Raji (cell line): Measurements from ENCODE around the gene CYB5R2.

Experiments
- POLR2A ChIP-seq: IDR thresholded peaks from 2 replicates; pipeline ENCODE4 v1.6.1; 2011; ENCODE audit warnings: low read depth, low read length, control low read depth; ENCODE audit not compliant: insufficient read depth

Gene CYB5R2

DNA sequence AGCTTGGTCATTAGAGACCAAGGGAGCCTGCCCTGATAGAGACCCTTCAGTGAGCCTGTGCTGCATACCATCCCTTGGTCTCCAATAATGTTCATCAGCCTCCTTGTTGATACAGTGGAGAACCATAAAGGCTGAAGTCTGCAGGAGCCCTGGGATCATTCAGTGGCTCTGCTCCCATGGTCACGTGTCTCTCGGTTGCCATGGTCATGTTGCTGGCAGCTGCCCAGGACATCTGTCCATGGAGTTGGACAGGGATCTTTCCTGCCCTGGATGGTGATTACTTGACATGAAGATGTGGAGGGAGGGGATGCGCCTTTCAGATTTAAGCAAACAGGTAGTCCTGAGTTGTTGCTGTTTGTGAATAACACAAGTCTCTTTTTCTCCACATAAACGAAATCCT is 38.2 kb downstream of the CYB5R2 start:
- TF ChIP-seq POLR2A = no peak

DNA sequence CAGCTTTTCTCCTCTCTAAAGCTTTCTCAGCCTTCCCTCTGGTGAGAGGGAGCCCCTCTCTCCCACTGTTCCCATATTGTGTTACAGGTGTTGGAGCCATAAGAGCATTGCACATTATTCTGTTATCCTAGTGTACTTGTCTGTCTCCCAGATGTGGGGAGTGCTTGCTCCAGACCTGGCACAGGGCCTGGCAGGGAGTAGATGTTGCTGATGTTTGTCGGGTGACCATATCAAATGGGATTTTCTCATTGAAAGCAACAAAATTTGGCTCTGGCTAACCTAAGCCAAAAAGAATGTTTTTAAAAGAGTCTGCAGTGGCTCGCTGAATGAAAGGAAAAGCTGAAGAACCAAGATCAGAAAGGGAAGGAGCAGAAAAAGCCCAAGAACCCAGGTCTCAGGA is 41.1 kb downstream of the CYB5R2 start:
- TF ChIP-seq POLR2A = no peak

DNA sequence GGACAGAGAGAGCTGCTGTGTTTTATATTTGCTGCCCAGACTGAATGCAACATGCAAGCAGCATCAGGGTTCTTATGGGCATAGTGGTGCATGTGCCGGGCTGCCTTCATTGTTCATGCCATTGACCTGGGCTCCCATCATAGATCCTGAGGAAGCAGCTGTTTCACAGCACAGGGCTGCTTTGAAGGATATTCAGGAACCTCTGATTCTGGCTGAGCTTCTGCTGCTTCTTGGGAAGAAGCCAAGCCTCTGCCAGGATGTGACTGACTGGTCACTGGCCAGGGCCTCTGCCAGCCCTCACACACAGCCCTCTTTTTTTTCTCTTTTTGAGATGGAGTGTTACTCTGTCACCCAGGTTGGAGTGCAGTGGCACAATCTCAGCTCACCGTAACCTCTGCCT is 43.3 kb downstream of the CYB5R2 start:
- no peak for TF ChIP-seq POLR2A

- no peak for TF ChIP-seq POLR2A
Observed at GRCh38 chr11:7628660-7629059, 44.6 kb downstream of the CYB5R2 start.

GRCh38 chr11:7622721-7623120 is 50.6 kb downstream of the CYB5R2 start:
- no peak for TF ChIP-seq POLR2A

- TF ChIP-seq POLR2A = no peak
Observed at GRCh38 chr11:7621554-7621953, 51.7 kb downstream of the CYB5R2 start.

DNA sequence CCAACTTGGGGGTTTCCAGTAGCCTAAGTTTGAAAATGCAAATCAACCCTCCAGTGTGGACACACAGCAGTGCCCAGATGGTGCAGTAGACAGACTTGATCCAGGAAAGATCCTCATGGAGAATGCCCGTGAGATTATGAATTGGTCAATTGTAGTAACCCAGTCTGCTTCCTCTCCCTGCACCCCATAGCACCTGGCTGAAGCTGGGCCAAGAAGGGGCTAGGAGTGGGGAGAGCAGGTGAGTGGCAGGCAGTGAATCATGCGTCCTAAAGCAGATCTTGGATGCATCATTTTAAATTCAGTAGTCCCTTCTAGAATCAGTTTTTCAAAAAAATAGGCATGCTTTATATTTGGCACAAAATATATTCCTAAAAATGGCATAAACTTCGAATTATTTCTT is 52.2 kb downstream of the CYB5R2 start:
- TF ChIP-seq POLR2A = no peak

DNA sequence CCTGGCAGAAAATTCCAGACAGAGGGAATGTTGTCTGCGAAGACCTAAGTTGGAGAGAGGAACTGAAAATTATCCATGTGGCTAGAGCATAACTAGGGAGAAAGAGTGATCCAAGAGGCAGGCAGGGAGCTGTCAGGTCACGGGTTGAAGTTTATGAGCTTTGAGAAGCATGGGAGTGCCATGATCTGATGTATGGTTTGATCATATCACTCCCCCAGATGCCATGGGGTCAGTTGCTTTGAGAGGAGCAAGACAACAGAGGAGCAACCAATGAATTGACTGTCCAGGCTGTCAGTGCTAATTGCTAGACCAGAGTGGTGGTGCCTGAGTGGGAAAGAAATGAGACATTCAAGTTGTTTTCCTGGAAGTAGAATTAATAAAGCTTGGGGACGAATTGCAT is 54.0 kb downstream of the CYB5R2 start:
- TF ChIP-seq POLR2A = no peak

DNA sequence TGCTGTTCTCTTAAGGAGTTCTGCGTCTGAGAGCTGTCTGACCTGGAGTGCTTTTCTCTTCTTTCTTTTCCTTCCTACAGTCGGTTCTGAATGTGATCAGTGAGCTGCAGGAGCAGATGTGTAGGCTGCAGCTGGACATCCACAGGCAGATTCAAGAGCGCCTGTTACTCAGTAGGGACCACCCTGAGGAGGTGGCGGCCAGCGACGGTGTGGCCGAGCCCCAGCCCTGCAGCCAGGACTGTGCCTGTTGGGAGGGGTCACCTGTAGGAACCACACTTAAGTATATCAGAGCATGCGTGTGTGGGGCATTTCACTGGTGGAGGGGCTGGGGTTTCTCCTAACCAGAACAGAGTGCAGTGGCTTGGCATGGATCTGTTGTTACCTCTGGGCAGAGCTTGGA is 56.3 kb downstream of the CYB5R2 start:
- TF ChIP-seq POLR2A = no peak
